PC-9 (cell line): ENCODE measurements around the gene OSBPL7. TPM values are rescaled to one million over a fixed set of nuclear protein-coding genes. Genes with fewer than 3 reads are reported as not detected.

Source experiments
- BruUV-seq: library from RNA; stranded (reverse); fragments of 400-500 nt; replicated peaks from 2 replicates; lab custom pipeline; 2021; lab: Mats Ljungman, UMichigan
- CTCF ChIA-PET: fragments of 300-600 bp; sonication (Branson Sonifier 250); formaldehyde crosslinking; loops from one replicate; lab custom pipeline; 2022; ENCODE audit warnings: antibody characterized with exemption; lab: Charles Lee
- POLR2A ChIA-PET: fragments of 300-600 bp; sonication (Branson Sonifier 250); formaldehyde crosslinking; loops from one replicate; lab custom pipeline; 2022; ENCODE audit warnings: antibody characterized with exemption; ENCODE audit not compliant: unreplicated experiment; lab: Charles Lee
- DNase-seq, 2 experiments: peaks; one replicate each; pipeline versions ENCODE4 v3.0.0 to v3.0.0-alpha.2; 2015 to 2022; ENCODE audit warnings: mixed read lengths in 1 of 2
- H2AFZ ChIP-seq: fragments of 200-600 bp; sonication (generic); 2 replicates; pipeline ENCODE4 v1.8.1; 2017; ENCODE audit warnings: antibody characterized with exemption
- H3F3A ChIP-seq: fragments of 200-600 bp; sonication (generic); 2 replicates; pipeline ENCODE4 v1.8.1; 2017; ENCODE audit warnings: antibody characterized with exemption, mild to moderate bottlenecking, low read depth; ENCODE audit not compliant: insufficient read depth
- H3K27ac ChIP-seq: fragments of 200-600 bp; sonication (generic); 2 replicates; pipeline ENCODE4 v1.6.1; 2016; ENCODE audit warnings: mixed run types
- H3K27me3 ChIP-seq: fragments of 200-600 bp; sonication (generic); 2 replicates; pipeline ENCODE4 v1.6.1; 2016; ENCODE audit warnings: low read depth, mixed run types; ENCODE audit not compliant: insufficient read depth
- H3K36me3 ChIP-seq: fragments of 200-600 bp; sonication (generic); 2 replicates; pipeline ENCODE4 v1.6.1; 2016; ENCODE audit warnings: low read depth, mixed run types
- H3K4me1 ChIP-seq: fragments of 200-600 bp; sonication (generic); replicated peaks from 2 replicates; pipeline ENCODE4 v1.6.1; 2016; ENCODE audit warnings: mixed run types; ENCODE audit not compliant: insufficient read depth
- H3K4me2 ChIP-seq: fragments of 200-600 bp; sonication (generic); 2 replicates; pipeline ENCODE4 v1.6.1; 2017; ENCODE audit warnings: mixed run types
- H3K4me3 ChIP-seq: fragments of 200-600 bp; sonication (generic); 2 replicates; pipeline ENCODE4 v1.6.1; 2016; ENCODE audit warnings: mixed run types
- H3K79me2 ChIP-seq: fragments of 200-600 bp; sonication (generic); 2 replicates; pipeline ENCODE4 v1.6.1; 2017; ENCODE audit warnings: low read depth, mixed run types
- H3K9me2 ChIP-seq: fragments of 200-600 bp; sonication (generic); 2 replicates; pipeline ENCODE4 v1.8.1; 2017; ENCODE audit warnings: mild to moderate bottlenecking; ENCODE audit not compliant: insufficient read depth
- H3K9me3 ChIP-seq: fragments of 200-600 bp; sonication (generic); 2 replicates; pipeline ENCODE4 v1.8.1; 2016; ENCODE audit warnings: low read depth; ENCODE audit not compliant: insufficient read depth
- H4K20me1 ChIP-seq: fragments of 200-600 bp; sonication (generic); 2 replicates; pipeline ENCODE4 v1.8.1; 2017; ENCODE audit not compliant: insufficient read depth
- CTCF ChIP-seq: fragments of 200-600 bp; sonication (generic); conservative IDR thresholded peaks from 2 replicates; pipeline ENCODE4 v1.6.1; 2017; ENCODE audit warnings: mixed run types, antibody characterized with exemption, mild to moderate bottlenecking, moderate library complexity
- EZH2 ChIP-seq: fragments of 200-600 bp; sonication (generic); IDR thresholded peaks from 2 replicates; pipeline ENCODE4 v1.8.0; 2017; ENCODE audit warnings: antibody characterized with exemption, low read depth
- intact Hi-C: fragments of 100-400 bp; cut with micrococcal nuclease; formaldehyde crosslinking; loops from one replicate; pipeline ENCODE4 v1.10.0; 2022; ENCODE audit not compliant: unreplicated experiment
- total RNA-seq: library from RNA; stranded (reverse); gene quantifications from 2 replicates; pipeline ENCODE4 v1.2.3, GENCODE V29; 2021

OSBPL7 gene
- total RNA-seq, 1 experiment from 2014 or later = 32.2 TPM

GRCh38 chr17:47870056-47870455, 48.5 kb upstream of the OSBPL7 start:
- no peak for DNase-seq
- intact Hi-C loops = no loop called here
- H3K4me3 ChIP-seq = no peak overlapping the region
- H3F3A ChIP-seq = peaks cover 10% of the 10 kb centered on the region
- no peaks in the 10 kb centered on the region for H3K79me2 ChIP-seq
- TF ChIP-seq EZH2 (no peak), CTCF (no peak)
- peaks cover 47% of the 10 kb centered on the region for H3K4me1 ChIP-seq
- H3K27ac ChIP-seq = no peak overlapping the region
- BruUV-seq = no TSS peak
- ChIA-PET POLR2A (no interaction called here), CTCF (no interaction called here)
- H4K20me1 ChIP-seq = no peaks in the 10 kb centered on the region
- H3K36me3 ChIP-seq = no peaks in the 10 kb centered on the region
- no peaks in the 10 kb centered on the region for H3K9me2 ChIP-seq
- H3K4me2 ChIP-seq = no peak overlapping the region
- no peaks in the 10 kb centered on the region for H3K9me3 ChIP-seq
- H3K27me3 ChIP-seq = no peaks in the 10 kb centered on the region
- no peak overlapping the region for H2AFZ ChIP-seq

- Histone ChIP-seq H3K27me3 (no peaks in the 10 kb centered on the region), H3F3A (peaks cover 16% of the 10 kb centered on the region), H3K27ac (no peak overlapping the region), H3K36me3 (no peaks in the 10 kb centered on the region), H2AFZ (no peak overlapping the region), H3K79me2 (no peaks in the 10 kb centered on the region), H3K9me3 (no peaks in the 10 kb centered on the region), H3K4me2 (no peak overlapping the region), H3K4me1 (peaks cover 47% of the 10 kb centered on the region), H4K20me1 (no peaks in the 10 kb centered on the region), H3K4me3 (no peak overlapping the region), H3K9me2 (no peaks in the 10 kb centered on the region)
- DNase-seq = no peak
- TF ChIP-seq CTCF (no peak), EZH2 (no peak)
- ChIA-PET CTCF (no interaction called here), POLR2A (no interaction called here)
- BruUV-seq = no TSS peak
- intact Hi-C loops = no loop called here
Measured at GRCh38 chr17:47869114-47869513, 47.5 kb upstream of the OSBPL7 start.

- CTCF ChIA-PET = no interaction called here
- Histone ChIP-seq H3K27me3 (no peaks in the 10 kb centered on the region), H2AFZ (no peak overlapping the region), H4K20me1 (no peaks in the 10 kb centered on the region), H3F3A (peaks cover 24% of the 10 kb centered on the region), H3K79me2 (no peaks in the 10 kb centered on the region), H3K4me3 (no peak overlapping the region), H3K4me2 (no peak overlapping the region), H3K9me3 (no peaks in the 10 kb centered on the region), H3K27ac (no peak overlapping the region), H3K4me1 (peaks cover 46% of the 10 kb centered on the region), H3K36me3 (no peaks in the 10 kb centered on the region), H3K9me2 (no peaks in the 10 kb centered on the region)
- POLR2A ChIA-PET = no interaction called here
- intact Hi-C loops = no loop called here
- no peak for DNase-seq
- no TSS peak for BruUV-seq
- TF ChIP-seq CTCF = no peak
Measured at GRCh38 chr17:47867813-47868533, 46.4 kb upstream of the OSBPL7 start.
